Peyer's patch (tissue), 4 donors: ENCODE measurements around the gene SEC14L3.

Experiments used
- CTCF ChIP-seq, 6 experiments: fragments of 450-650 bp in 4 of 6; fragments of 200-600 bp in 2 of 6; sonication (generic) in 1 of 6; IDR thresholded peaks; one replicate each; pipeline ENCODE4 v1.5.1; 2017 to 2019; ENCODE audit warnings: antibody characterized with exemption in 6 of 6, mild to moderate bottlenecking in 3 of 6, moderate library complexity in 1 of 6
- POLR2A ChIP-seq, 2 donors: fragments of 450-650 bp; IDR thresholded peaks; one replicate each; pipeline ENCODE4 v1.5.1; 2017; ENCODE audit warnings: antibody characterized with exemption in 2 of 2, mild to moderate bottlenecking in 2 of 2, moderate library complexity in 2 of 2

GRCh38 chr22:30426388-30427353, 45.1 kb downstream of the SEC14L3 start:
- TF ChIP-seq CTCF (IDR thresholded peaks at IDR 0.05) (peak; percentile 43 to 90 (median 78)), POLR2A (IDR thresholded peaks at IDR 0.05) (peak in 1 of 2 donors; percentile 20)
